HEK293T (cell line): ENCODE results near the gene VAV2.

Experiments used
- ARNT ChIP-seq: fragments of 450-650 bp; IDR thresholded peaks from 2 replicates; pipeline ENCODE4 v1.6.1; 2017; ENCODE audit warnings: mild to moderate bottlenecking
- BHLHE40 ChIP-seq: fragments of 450-650 bp; IDR thresholded peaks from 2 replicates; pipeline ENCODE4 v1.6.1; 2016; ENCODE audit warnings: mild to moderate bottlenecking, moderate library complexity, borderline replicate concordance
- FOXA1 ChIP-seq: fragments of 450-650 bp; IDR thresholded peaks from 2 replicates; pipeline ENCODE4 v1.6.1; 2016; ENCODE audit warnings: mild to moderate bottlenecking
- FOXK2 ChIP-seq: fragments of 450-650 bp; IDR thresholded peaks from 2 replicates; pipeline ENCODE4 v1.6.1; 2016; ENCODE audit warnings: mild to moderate bottlenecking
- FOXM1 ChIP-seq: fragments of 450-650 bp; IDR thresholded peaks from 2 replicates; pipeline ENCODE4 v1.6.1; 2017; ENCODE audit warnings: mild to moderate bottlenecking, borderline replicate concordance
- L3MBTL2 ChIP-seq: fragments of 450-650 bp; conservative IDR thresholded peaks from 2 replicates; pipeline ENCODE4 v1.6.1; 2016; ENCODE audit warnings: mild to moderate bottlenecking
- PKNOX1 ChIP-seq: fragments of 450-650 bp; IDR thresholded peaks from 2 replicates; pipeline ENCODE4 v1.6.1; 2016
- ZNF384 ChIP-seq: fragments of 450-650 bp; IDR thresholded peaks from 2 replicates; pipeline ENCODE4 v1.6.1; 2016

DNA sequence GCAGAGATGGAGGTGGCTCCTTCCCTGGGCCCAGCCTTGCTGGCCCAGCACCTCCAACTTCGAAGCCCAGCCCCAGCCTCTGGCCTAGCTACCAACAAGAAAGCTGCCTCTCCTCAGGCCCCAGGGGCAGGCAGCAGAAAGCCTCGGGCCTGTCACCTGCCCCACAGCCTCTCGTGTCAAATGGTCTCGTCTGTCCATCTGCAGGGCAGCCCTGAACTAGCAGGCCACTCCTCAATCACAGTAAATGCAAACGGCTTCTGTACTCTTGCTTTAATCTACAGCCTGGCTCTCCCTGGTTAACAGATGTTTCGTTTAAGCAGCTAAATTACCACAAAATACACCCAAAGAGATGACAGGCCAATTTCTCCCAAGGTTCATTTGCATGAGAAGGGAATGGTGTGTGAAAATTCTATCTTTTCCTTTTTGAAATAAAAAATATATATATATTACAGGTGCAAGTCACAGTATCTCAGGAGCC is 21.5 kb downstream of the VAV2 start:
- TF ChIP-seq FOXK2, result no peak
- no peak for TF ChIP-seq FOXA1
- TF ChIP-seq FOXM1, result no peak
- no peak for TF ChIP-seq BHLHE40
- TF ChIP-seq ARNT, result no peak
- no peak for TF ChIP-seq L3MBTL2
- TF ChIP-seq ZNF384, result no peak
- no peak for TF ChIP-seq PKNOX1
